DMS79 treated with DMSO at 0.1 percent for 48 hours (cell line): ENCODE data around the gene ADRM1.

Experiments used
- DNase-seq: peaks from one replicate; lab custom pipeline; 2025; lab: John Stamatoyannopoulos, UW

Gene ADRM1

GRCh38 chr20:62355878-62356588 lies 53.2 kb downstream of the ADRM1 start:
- no peak for DNase-seq

GRCh38 chr20:62356589-62357186 lies 53.9 kb downstream of the ADRM1 start:
- DNase-seq, result no peak

GRCh38 chr20:62357187-62357667 lies 54.4 kb downstream of the ADRM1 start:
- no peak for DNase-seq

GRCh38 chr20:62357681-62358080 lies 54.9 kb downstream of the ADRM1 start:
- no peak for DNase-seq
